GM12878 (cell line): ENCODE results near the gene POLR3E. TPM values are rescaled to one million over a fixed set of nuclear protein-coding genes. Genes with fewer than 3 reads are reported as not detected.

Experiments used
- ATAC-seq: fragments of 200-7000 bp; cut with Tn5 transposase; 3 replicates; pipeline ENCODE4 v1.9.1; 2020; ENCODE audit warnings: mild to moderate bottlenecking, moderate library complexity
- BruUV-seq: library from RNA; stranded (reverse); fragments of 400-500 nt; replicated peaks from 2 replicates; lab custom pipeline; 2021; lab: Mats Ljungman, UMichigan
- CTCF ChIA-PET: fragments of 300-600 bp; sonication (Branson Sonifier 250); formaldehyde crosslinking; extraction: SDS; loops from one replicate; lab custom pipeline; 2021; ENCODE audit warnings: inconsistent platforms; lab: Yijun Ruan, JAX
- POLR2A ChIA-PET: fragments of 350-600 bp; formaldehyde crosslinking; extraction: SDS; loops from one replicate; lab custom pipeline; 2021; ENCODE audit warnings: inconsistent platforms; lab: Charles Lee
- RAD21 ChIA-PET: fragments of 300-600 bp; sonication (Branson Sonifier 250); formaldehyde crosslinking; loops from one replicate; lab custom pipeline; 2023; ENCODE audit warnings: antibody characterized with exemption; ENCODE audit not compliant: unreplicated experiment; lab: Charles Lee
- SMC1A ChIA-PET: fragments of 300-600 bp; sonication (Branson Sonifier 250); formaldehyde crosslinking; loops from one replicate; lab custom pipeline; 2023; ENCODE audit not compliant: unreplicated experiment, uncharacterized antibody; lab: Charles Lee
- DNase-seq: peaks from one replicate; pipeline ENCODE4 v3.0.0-alpha.2; 2011; ENCODE audit warnings: low read depth, low spot score
- FAIRE-seq: peaks from 3 replicates; lab custom pipeline; 2011; peaks lifted over from hg19 to GRCh38; lab: Jason Lieb, UNC
- H2AFZ ChIP-seq: 2 replicates; pipeline ENCODE4 v1.6.0; 2011; ENCODE audit warnings: low read depth, low read length, control low read depth; ENCODE audit not compliant: control insufficient read depth
- H3K27ac ChIP-seq: 2 replicates; pipeline ENCODE4 v1.5.1; 2011; ENCODE audit warnings: control low read depth; ENCODE audit not compliant: control insufficient read depth, insufficient read depth
- H3K27me3 ChIP-seq, 2 experiments: replicated peaks in 1 of 2; 2 replicates each; pipeline versions ENCODE4 v1.6.0 to v1.6.1; 2011; ENCODE audit warnings: low read length in 1 of 2; ENCODE audit not compliant: control insufficient read depth in 2 of 2, insufficient read depth in 2 of 2
- H3K36me3 ChIP-seq, 2 experiments: 2 replicates each; pipeline ENCODE4 v1.5.1; 2011; ENCODE audit warnings: low read length in 1 of 2; ENCODE audit not compliant: control insufficient read depth in 2 of 2, insufficient read depth in 2 of 2
- H3K4me1 ChIP-seq: 2 replicates; pipeline ENCODE4 v1.6.1; 2011; ENCODE audit warnings: mild to moderate bottlenecking, low read length, moderate library complexity, mixed read lengths; ENCODE audit not compliant: control insufficient read depth, insufficient read depth
- H3K4me2 ChIP-seq: 2 replicates; pipeline ENCODE4 v1.6.0; 2011; ENCODE audit warnings: control low read depth; ENCODE audit not compliant: control insufficient read depth, insufficient read depth
- H3K4me3 ChIP-seq: fragments of 200-600 bp; sonication (generic); 2 replicates; pipeline ENCODE4 v1.5.1; 2016
- H3K79me2 ChIP-seq: 2 replicates; pipeline ENCODE4 v1.6.0; 2011; ENCODE audit warnings: low read length; ENCODE audit not compliant: control insufficient read depth, insufficient read depth
- H3K9ac ChIP-seq: 2 replicates; pipeline ENCODE4 v1.8.0; 2011; ENCODE audit warnings: low read length, control low read depth, mixed read lengths; ENCODE audit not compliant: control insufficient read depth, insufficient read depth
- H3K9me3 ChIP-seq: replicated peaks from 3 replicates; pipeline ENCODE4 v1.5.1; 2011; ENCODE audit warnings: mild to moderate bottlenecking, low read length; ENCODE audit not compliant: control insufficient read depth, insufficient read depth
- H4K20me1 ChIP-seq: 2 replicates; pipeline ENCODE4 v1.6.0; 2011; ENCODE audit not compliant: control insufficient read depth, insufficient read depth
- CEBPB ChIP-seq, 2 experiments: fragments of 150-350 bp in 1 of 2; IDR thresholded peaks; 2 replicates each; pipeline ENCODE4 v1.6.1; 2012 to 2014; ENCODE audit warnings: low read depth in 2 of 2, low read length in 2 of 2, borderline replicate concordance in 1 of 2, inconsistent platforms in 1 of 2
- JUND ChIP-seq: IDR thresholded peaks from 2 replicates; pipeline ENCODE4 v1.6.1; 2012; ENCODE audit warnings: low read depth, mild to moderate bottlenecking, low read length, improper control_type of control experiment, moderate library complexity
- MEF2B ChIP-seq: fragments of 450-650 bp; IDR thresholded peaks from 2 replicates; pipeline ENCODE4 v1.6.1; 2018; ENCODE audit warnings: mild to moderate bottlenecking, moderate library complexity; ENCODE audit not compliant: partially characterized antibody, poor library complexity, severe bottlenecking
- MTA2 ChIP-seq: fragments of 450-650 bp; IDR thresholded peaks from 2 replicates; pipeline ENCODE4 v1.6.1; 2016; ENCODE audit warnings: low read depth, mild to moderate bottlenecking, moderate library complexity
- NFIC ChIP-seq: IDR thresholded peaks from 2 replicates; pipeline ENCODE4 v1.6.1; 2012; ENCODE audit warnings: low read depth, mild to moderate bottlenecking, inconsistent platforms, low read length, moderate library complexity
- PML ChIP-seq: IDR thresholded peaks from 2 replicates; pipeline ENCODE4 v1.6.1; 2012; ENCODE audit warnings: low read length, inconsistent platforms
- RAD51 ChIP-seq: fragments of 450-650 bp; IDR thresholded peaks from 2 replicates; pipeline ENCODE4 v1.6.1; 2016; ENCODE audit warnings: moderate library complexity, mild to moderate bottlenecking, inconsistent platforms
- SRF ChIP-seq, 2 experiments: IDR thresholded peaks; 2 replicates each; pipeline ENCODE4 v1.6.1; 2011; ENCODE audit warnings: low read depth in 2 of 2, low read length in 2 of 2, mild to moderate bottlenecking in 1 of 2, moderate library complexity in 1 of 2
- TCF7 ChIP-seq: IDR thresholded peaks from 2 replicates; pipeline ENCODE4 v1.6.1; 2014; ENCODE audit warnings: antibody characterized with exemption, borderline replicate concordance
- ZNF207 ChIP-seq: fragments of 450-650 bp; IDR thresholded peaks from 2 replicates; pipeline ENCODE4 v1.6.1; 2014; ENCODE audit warnings: antibody characterized with exemption, mild to moderate bottlenecking, borderline replicate concordance
- ZSCAN29 ChIP-seq: fragments of 450-650 bp; IDR thresholded peaks from 2 replicates; pipeline ENCODE4 v1.6.1; 2017; ENCODE audit warnings: mild to moderate bottlenecking, moderate library complexity
- WGBS: methylation state at CpG from one replicate; pipeline ENCODE4 v1.1.6; 2016; ENCODE audit warnings: low lambda C conversion rate; ENCODE audit not compliant: insufficient replicate concordance, insufficient coverage; ENCODE audit errors: missing lambda C conversion rate; 5-methylcytosine and 5-hydroxymethylcytosine counted together
- in situ Hi-C: fragments of 300-500 bp; cut with MboI; formaldehyde crosslinking; loops from 9 replicates; pipeline ENCODE4 v1.14.3; 2018; ENCODE audit warnings: mixed read lengths
- intact Hi-C: fragments of 100-400 bp; cut with micrococcal nuclease; formaldehyde crosslinking; loops from one replicate; pipeline ENCODE4 v1.14.2; 2022; ENCODE audit not compliant: unreplicated experiment
- polyA plus RNA-seq, 11 experiments: library from polyadenylated mRNA; depleted of rRNA in 4 of 11; unstranded in 6 of 11; stranded (reverse) in 5 of 11; fragments of >200 nt; fragmentation: Nextera tagmentation in 4 of 11; fragmentation: Illumina TruSeq in 1 of 11; extraction: Ambion mirVana in 4 of 11; extraction: Trizol in 1 of 11; gene quantifications; 1 replicate in 1 of 11; 2 replicates in 10 of 11; pipeline versions ENCODE4 v1.2.1 to v1.2.3, GENCODE V29; 2011 to 2016; ENCODE audit warnings: inconsistent platforms in 2 of 11, missing spikeins in 2 of 11, low read depth in 1 of 11
- total RNA-seq, 4 experiments: library from RNA; depleted of rRNA in 3 of 4; stranded (reverse); fragments of >200 nt in 3 of 4; fragmentation: Illumina TruSeq in 1 of 4; extraction: Trizol in 1 of 4; gene quantifications; 2 replicates each; pipeline versions ENCODE4 v1.2.1 to v1.2.3, GENCODE V29; 2013 to 2021
- TF ChIP-seq, protein P1 (sequence below): fragments of 450-650 bp; IDR thresholded peaks from 2 replicates; pipeline ENCODE4 v1.6.1; 2017; ENCODE audit warnings: mild to moderate bottlenecking, low read depth, inconsistent platforms; ENCODE audit not compliant: poor library complexity, severe bottlenecking
- TF ChIP-seq, protein P2 (sequence below): fragments of 450-650 bp; formaldehyde crosslinking; IDR thresholded peaks from 2 replicates; pipeline ENCODE4 v1.4.0; 2022; ENCODE audit warnings: mild to moderate bottlenecking, moderate library complexity
- TF ChIP-seq, protein P3 (sequence below): IDR thresholded peaks from 2 replicates; pipeline ENCODE4 v1.6.1; 2011; ENCODE audit warnings: mild to moderate bottlenecking, low read depth, low read length, moderate library complexity; ENCODE audit not compliant: insufficient replicate concordance

The POLR3E gene
- total and polyA plus RNA-seq, 10 of the 15 experiments (the other 5 are each of a cell fraction or from before 2014, with no cell fraction given), result 11.1 to 79.5 (median 39.7) TPM

DNA sequence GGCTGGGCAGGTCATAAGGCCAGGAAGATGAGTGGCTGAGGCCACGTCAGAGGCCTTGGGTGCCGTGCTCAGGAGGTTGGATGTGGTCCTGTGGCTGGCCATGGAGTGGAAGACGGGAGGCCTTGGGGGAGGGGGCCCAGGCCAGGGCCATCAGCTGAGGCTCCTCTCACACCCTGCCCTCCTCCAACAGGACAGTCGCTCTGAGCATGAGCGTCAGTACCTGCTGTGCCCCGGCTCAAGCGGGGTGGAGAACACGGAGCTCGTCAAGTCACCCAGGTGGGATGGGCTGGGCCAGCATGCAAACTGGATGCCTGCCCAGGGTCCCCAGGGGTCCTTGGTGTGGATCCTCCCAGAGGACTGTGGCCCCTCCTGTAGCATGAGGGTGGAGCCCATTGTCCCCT, 19.2 kb downstream of the POLR3E start:
- TF ChIP-seq ZNF207 (no peak), ZSCAN29 (no peak), TCF7 (no peak), CEBPB (IDR thresholded peaks at IDR 0.05; ENCODE audit: borderline replicate concordance in 1 of 2, low read depth in 2 of 2, low read length in 2 of 2) (no peak), JUND (no peak), MTA2 (no peak), NFIC (no peak), MEF2B (no peak), PML (no peak), SRF (IDR thresholded peaks at IDR 0.05; ENCODE audit: low read depth in 2 of 2, low read length in 2 of 2) (no peak), RAD51 (no peak)
- TF ChIP-seq, protein P1, sequence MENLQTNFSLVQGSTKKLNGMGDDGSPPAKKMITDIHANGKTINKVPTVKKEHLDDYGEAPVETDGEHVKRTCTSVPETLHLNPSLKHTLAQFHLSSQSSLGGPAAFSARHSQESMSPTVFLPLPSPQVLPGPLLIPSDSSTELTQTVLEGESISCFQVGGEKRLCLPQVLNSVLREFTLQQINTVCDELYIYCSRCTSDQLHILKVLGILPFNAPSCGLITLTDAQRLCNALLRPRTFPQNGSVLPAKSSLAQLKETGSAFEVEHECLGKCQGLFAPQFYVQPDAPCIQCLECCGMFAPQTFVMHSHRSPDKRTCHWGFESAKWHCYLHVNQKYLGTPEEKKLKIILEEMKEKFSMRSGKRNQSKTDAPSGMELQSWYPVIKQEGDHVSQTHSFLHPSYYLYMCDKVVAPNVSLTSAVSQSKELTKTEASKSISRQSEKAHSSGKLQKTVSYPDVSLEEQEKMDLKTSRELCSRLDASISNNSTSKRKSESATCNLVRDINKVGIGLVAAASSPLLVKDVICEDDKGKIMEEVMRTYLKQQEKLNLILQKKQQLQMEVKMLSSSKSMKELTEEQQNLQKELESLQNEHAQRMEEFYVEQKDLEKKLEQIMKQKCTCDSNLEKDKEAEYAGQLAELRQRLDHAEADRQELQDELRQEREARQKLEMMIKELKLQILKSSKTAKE, result no peak
- TF ChIP-seq, protein P2, sequence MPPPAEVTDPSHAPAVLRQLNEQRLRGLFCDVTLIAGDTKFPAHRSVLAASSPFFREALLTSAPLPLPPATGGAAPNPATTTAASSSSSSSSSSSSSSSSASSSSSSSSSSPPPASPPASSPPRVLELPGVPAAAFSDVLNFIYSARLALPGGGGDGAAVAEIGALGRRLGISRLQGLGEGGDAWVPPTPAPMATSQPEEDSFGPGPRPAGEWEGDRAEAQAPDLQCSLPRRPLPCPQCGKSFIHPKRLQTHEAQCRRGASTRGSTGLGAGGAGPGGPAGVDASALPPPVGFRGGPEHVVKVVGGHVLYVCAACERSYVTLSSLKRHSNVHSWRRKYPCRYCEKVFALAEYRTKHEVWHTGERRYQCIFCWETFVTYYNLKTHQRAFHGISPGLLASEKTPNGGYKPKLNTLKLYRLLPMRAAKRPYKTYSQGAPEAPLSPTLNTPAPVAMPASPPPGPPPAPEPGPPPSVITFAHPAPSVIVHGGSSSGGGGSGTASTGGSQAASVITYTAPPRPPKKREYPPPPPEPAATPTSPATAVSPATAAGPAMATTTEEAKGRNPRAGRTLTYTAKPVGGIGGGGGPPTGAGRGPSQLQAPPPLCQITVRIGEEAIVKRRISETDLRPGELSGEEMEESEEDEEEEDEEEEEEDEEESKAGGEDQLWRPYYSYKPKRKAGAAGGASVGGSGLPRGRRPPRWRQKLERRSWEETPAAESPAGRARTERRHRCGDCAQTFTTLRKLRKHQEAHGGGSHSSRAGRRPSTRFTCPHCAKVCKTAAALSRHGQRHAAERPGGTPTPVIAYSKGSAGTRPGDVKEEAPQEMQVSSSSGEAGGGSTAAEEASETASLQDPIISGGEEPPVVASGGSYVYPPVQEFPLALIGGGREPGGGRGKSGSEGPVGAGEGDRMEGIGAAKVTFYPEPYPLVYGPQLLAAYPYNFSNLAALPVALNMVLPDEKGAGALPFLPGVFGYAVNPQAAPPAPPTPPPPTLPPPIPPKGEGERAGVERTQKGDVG (CRISPR knock-in tag), result no peak
- TF ChIP-seq, protein P3, sequence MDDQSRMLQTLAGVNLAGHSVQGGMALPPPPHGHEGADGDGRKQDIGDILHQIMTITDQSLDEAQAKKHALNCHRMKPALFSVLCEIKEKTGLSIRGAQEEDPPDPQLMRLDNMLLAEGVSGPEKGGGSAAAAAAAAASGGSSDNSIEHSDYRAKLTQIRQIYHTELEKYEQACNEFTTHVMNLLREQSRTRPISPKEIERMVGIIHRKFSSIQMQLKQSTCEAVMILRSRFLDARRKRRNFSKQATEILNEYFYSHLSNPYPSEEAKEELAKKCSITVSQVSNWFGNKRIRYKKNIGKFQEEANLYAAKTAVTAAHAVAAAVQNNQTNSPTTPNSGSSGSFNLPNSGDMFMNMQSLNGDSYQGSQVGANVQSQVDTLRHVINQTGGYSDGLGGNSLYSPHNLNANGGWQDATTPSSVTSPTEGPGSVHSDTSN, result no peak
- in situ Hi-C loops, result loop anchor here (25.0 kb wide), 1 partner anchor 246 kb away; no protein-coding TSS in a partner anchor

More for the DNA sequence above, 19.2 kb downstream of the POLR3E start:
- ChIA-PET POLR2A (no interaction called here), SMC1A (interaction anchor here (1.1 kb wide), 1 partner anchor 12 kb away, joined by 3 read pairs; no protein-coding TSS in a partner anchor), CTCF (no interaction called here), RAD21 (no interaction called here)
- no peak overlapping the region for H3K4me3 ChIP-seq
- H2AFZ ChIP-seq, result no peak overlapping the region
- H3K9ac ChIP-seq, result no peak overlapping the region
- H3K4me1 ChIP-seq, result no peaks in the 10 kb centered on the region
- ATAC-seq (no peak), DNase-seq (no peak), FAIRE-seq (no peak)
- H3K4me2 ChIP-seq, result no peak overlapping the region
- BruUV-seq, result no TSS peak
- H3K36me3 ChIP-seq, result peaks cover 28 to 33% of the 10 kb centered on the region in 2 experiments
- no peak overlapping the region for H3K27ac ChIP-seq
- H4K20me1 ChIP-seq, result no peaks in the 10 kb centered on the region
- H3K27me3 ChIP-seq, result no peaks in the 10 kb centered on the region
- H3K79me2 ChIP-seq, result no peaks in the 10 kb centered on the region
- intact Hi-C loops, result no loop called here
- no peaks in the 10 kb centered on the region for H3K9me3 ChIP-seq
- 67% methylated on average over 9 of the region's 9 CpGs for WGBS
